OCI-LY7 (cell line): ENCODE measurements around the gene SHROOM3. TPM values are rescaled to one million over a fixed set of nuclear protein-coding genes. Genes with fewer than 3 reads are reported as not detected.

ENCODE experiments used
- BruUV-seq: library from RNA; stranded (reverse); fragments of 400-500 nt; replicated peaks from 2 replicates; lab custom pipeline; 2021; lab: Mats Ljungman, UMichigan
- CTCF ChIA-PET: fragments of 300-600 bp; sonication (Branson Sonifier 250); formaldehyde crosslinking; loops from one replicate; lab custom pipeline; 2022; ENCODE audit warnings: antibody characterized with exemption; ENCODE audit not compliant: unreplicated experiment; lab: Charles Lee
- POLR2A ChIA-PET: fragments of 300-600 bp; sonication (Branson Sonifier 250); formaldehyde crosslinking; loops from one replicate; lab custom pipeline; 2022; ENCODE audit warnings: antibody characterized with exemption; lab: Charles Lee
- DNase-seq: peaks from one replicate; pipeline ENCODE4 v3.0.0-alpha.2; 2015; ENCODE audit warnings: low spot score
- H2AFZ ChIP-seq: fragments of 200-600 bp; sonication (generic), shearing (Covaris generic); 2 replicates; pipeline ENCODE4 v1.6.1; 2014; ENCODE audit warnings: mild to moderate bottlenecking, antibody characterized with exemption, low read length, moderate library complexity
- H3K27ac ChIP-seq: fragments of 200-600 bp; sonication (generic); 2 replicates; pipeline ENCODE4 v1.5.1; 2014; ENCODE audit warnings: mixed run types, low read depth, mild to moderate bottlenecking, moderate library complexity, low read length, inconsistent platforms; ENCODE audit not compliant: poor library complexity, severe bottlenecking
- H3K36me3 ChIP-seq: fragments of 200-600 bp; sonication (generic); 2 replicates; pipeline ENCODE4 v1.6.1; 2014; ENCODE audit warnings: mild to moderate bottlenecking, antibody characterized with exemption, low read length, moderate library complexity, mixed read lengths; ENCODE audit not compliant: insufficient read depth
- H3K4me1 ChIP-seq: fragments of 200-600 bp; sonication (generic); 2 replicates; pipeline ENCODE4 v1.5.1; 2014; ENCODE audit warnings: mild to moderate bottlenecking, low read length; ENCODE audit not compliant: insufficient read depth, poor library complexity, severe bottlenecking
- H3K4me2 ChIP-seq: fragments of 200-600 bp; sonication (generic); 2 replicates; pipeline ENCODE4 v1.6.1; 2014; ENCODE audit warnings: mild to moderate bottlenecking, low read length
- H3K4me3 ChIP-seq: fragments of 200-600 bp; sonication (generic); 2 replicates; pipeline ENCODE4 v1.5.1; 2014; ENCODE audit warnings: mild to moderate bottlenecking, low read depth, low read length; ENCODE audit not compliant: poor library complexity, severe bottlenecking
- H3K79me2 ChIP-seq: fragments of 200-600 bp; sonication (generic); 2 replicates; pipeline ENCODE4 v1.6.1; 2016; ENCODE audit warnings: low read depth, mild to moderate bottlenecking, low read length, moderate library complexity, mixed read lengths; ENCODE audit not compliant: insufficient read depth
- H3K9me2 ChIP-seq: fragments of 200-600 bp; sonication (generic); 2 replicates; pipeline ENCODE4 v1.6.1; 2016; ENCODE audit warnings: mild to moderate bottlenecking, low read length, mixed read lengths; ENCODE audit not compliant: insufficient read depth
- H3K9me3 ChIP-seq: fragments of 200-600 bp; sonication (generic); 2 replicates; pipeline ENCODE4 v1.6.1; 2014; ENCODE audit warnings: mild to moderate bottlenecking, mixed run types, low read length, mixed read lengths
- H4K20me1 ChIP-seq: fragments of 200-600 bp; sonication (generic); 2 replicates; pipeline ENCODE4 v1.6.1; 2014; ENCODE audit warnings: mild to moderate bottlenecking, antibody characterized with exemption, low read length, moderate library complexity, mixed read lengths; ENCODE audit not compliant: insufficient read depth
- CTCF ChIP-seq: fragments of 200-600 bp; sonication (generic); conservative IDR thresholded peaks from 2 replicates; pipeline ENCODE4 v1.5.1; 2014; ENCODE audit warnings: mild to moderate bottlenecking, antibody characterized with exemption, low read length, moderate library complexity, mixed read lengths
- EZH2phosphoT487 ChIP-seq: fragments of 200-600 bp; sonication (generic); IDR thresholded peaks from 2 replicates; pipeline ENCODE4 v1.6.1; 2018; ENCODE audit warnings: low read depth, borderline replicate concordance, mild to moderate bottlenecking, mixed run types, antibody characterized with exemption, low read length, moderate library complexity, mixed read lengths
- intact Hi-C: fragments of 100-400 bp; cut with micrococcal nuclease; formaldehyde crosslinking; loops from one replicate; pipeline ENCODE4 v1.10.0; 2022; ENCODE audit not compliant: unreplicated experiment
- total RNA-seq, 2 experiments: library from RNA; depleted of rRNA in 1 of 2; stranded (reverse); fragments of >200 nt in 1 of 2; shearing (Covaris generic) in 1 of 2; gene quantifications; 2 replicates each; pipeline ENCODE4 v1.2.3, GENCODE V29; 2014 to 2022

SHROOM3 gene
- total RNA-seq, 2 experiments from 2014 or later, result not detected

- H2AFZ ChIP-seq, result no peak overlapping the region
- TF ChIP-seq EZH2phosphoT487 (no peak), CTCF (no peak)
- no peaks in the 10 kb centered on the region for H3K79me2 ChIP-seq
- ChIA-PET POLR2A (no interaction called here), CTCF (interaction anchor here (0.6 kb wide), 1 partner anchor 16 kb away, joined by 3 read pairs; no protein-coding TSS in a partner anchor)
- H3K4me1 ChIP-seq, result no peaks in the 10 kb centered on the region
- H3K9me3 ChIP-seq, result no peaks in the 10 kb centered on the region
- intact Hi-C loops, result no loop called here
- no peaks in the 10 kb centered on the region for H3K9me2 ChIP-seq
- no peak for DNase-seq
- H4K20me1 ChIP-seq, result no peaks in the 10 kb centered on the region
- no peaks in the 10 kb centered on the region for H3K36me3 ChIP-seq
- BruUV-seq, result no TSS peak
- no peak overlapping the region for H3K4me2 ChIP-seq
- no peak overlapping the region for H3K27ac ChIP-seq
- H3K4me3 ChIP-seq, result no peak overlapping the region
Observed at GRCh38 chr4:76518241-76518640, 83.2 kb downstream of the SHROOM3 start.

- no peak for DNase-seq
- TF ChIP-seq CTCF, result no peak
- no peak for TF ChIP-seq EZH2phosphoT487
- H2AFZ ChIP-seq, result no peak overlapping the region
- no TSS peak for BruUV-seq
- CTCF ChIA-PET, result no interaction called here
- H3K9me2 ChIP-seq, result no peaks in the 10 kb centered on the region
- intact Hi-C loops, result no loop called here
- no peaks in the 10 kb centered on the region for H3K36me3 ChIP-seq
- no peaks in the 10 kb centered on the region for H3K9me3 ChIP-seq
- no peaks in the 10 kb centered on the region for H4K20me1 ChIP-seq
- POLR2A ChIA-PET, result no interaction called here
- H3K79me2 ChIP-seq, result no peaks in the 10 kb centered on the region
- H3K27ac ChIP-seq, result no peak overlapping the region
- no peak overlapping the region for H3K4me3 ChIP-seq
- no peak overlapping the region for H3K4me2 ChIP-seq
- no peaks in the 10 kb centered on the region for H3K4me1 ChIP-seq
Observed at GRCh38 chr4:76523593-76523992, 88.6 kb downstream of the SHROOM3 start.

GRCh38 chr4:76525751-76526150 lies 90.7 kb downstream of the SHROOM3 start:
- Histone ChIP-seq H4K20me1 (no peaks in the 10 kb centered on the region), H3K36me3 (no peaks in the 10 kb centered on the region), H3K4me2 (no peak overlapping the region), H2AFZ (no peak overlapping the region), H3K9me2 (no peaks in the 10 kb centered on the region), H3K27ac (no peak overlapping the region), H3K4me3 (no peak overlapping the region), H3K79me2 (no peaks in the 10 kb centered on the region), H3K9me3 (no peaks in the 10 kb centered on the region), H3K4me1 (no peaks in the 10 kb centered on the region)
- DNase-seq, result no peak
- intact Hi-C loops, result no loop called here
- POLR2A ChIA-PET, result no interaction called here
- BruUV-seq, result no TSS peak
- CTCF ChIA-PET, result no interaction called here
- TF ChIP-seq EZH2phosphoT487, result no peak
- no peak for TF ChIP-seq CTCF
